ENCODE data around the gene CHST2.

- TF ChIP-seq CTCF (IDR thresholded peaks at IDR 0.05) (no peak), POLR2A (IDR thresholded peaks at IDR 0.05) (no peak), EP300 (IDR thresholded peaks at IDR 0.05) (no peak)
Measured at GRCh38 chr3:143166376-143166775, 46.8 kb downstream of the CHST2 start.

Data from ovary (tissue), 3 donors.